Non-pigmented ciliary epithelial cell (primary cell): ENCODE data around the gene PPP2R2B.
A peak's percentile ranks its signal among the peaks of the same experiment; 100 is the strongest.

Experiments used
- DNase-seq: peaks from one replicate; pipeline ENCODE4 v3.0.0-alpha.2; 2010; ENCODE audit warnings: low read depth

The PPP2R2B gene

GRCh38 chr5:146699664-146700418, 178.7 kb downstream of the PPP2R2B start:
- DNase-seq: no peak

- DNase-seq: no peak
Measured at GRCh38 chr5:146699138-146699537, 179.4 kb downstream of the PPP2R2B start.

- no peak for DNase-seq
Measured at GRCh38 chr5:146698651-146699050, 179.9 kb downstream of the PPP2R2B start.

GRCh38 chr5:146697211-146697610, 181.3 kb downstream of the PPP2R2B start:
- no peak for DNase-seq

GRCh38 chr5:146695646-146696045, 182.9 kb downstream of the PPP2R2B start:
- DNase-seq: no peak

GRCh38 chr5:146690880-146691355, 187.6 kb downstream of the PPP2R2B start:
- no peak for DNase-seq

GRCh38 chr5:146687630-146688029, 190.9 kb downstream of the PPP2R2B start:
- no peak for DNase-seq

- DNase-seq: no peak
Measured at GRCh38 chr5:146683861-146684260, 194.7 kb downstream of the PPP2R2B start.

GRCh38 chr5:146682899-146683532, 195.5 kb downstream of the PPP2R2B start:
- no peak for DNase-seq

- DNase-seq: no peak
Measured at GRCh38 chr5:146681585-146682105, 196.9 kb downstream of the PPP2R2B start.

GRCh38 chr5:146680846-146681584, 197.5 kb downstream of the PPP2R2B start:
- DNase-seq: no peak

- DNase-seq: no peak
Measured at GRCh38 chr5:146675636-146676035, 202.9 kb downstream of the PPP2R2B start.

- DNase-seq: no peak
Measured at GRCh38 chr5:146672866-146673265, 205.7 kb downstream of the PPP2R2B start.

- DNase-seq: no peak
Measured at GRCh38 chr5:146671561-146672295, 206.8 kb downstream of the PPP2R2B start.

GRCh38 chr5:146669656-146670055, 208.9 kb downstream of the PPP2R2B start:
- no peak for DNase-seq

- peak; percentile 40 for DNase-seq
Measured at GRCh38 chr5:146667633-146668272, 210.8 kb downstream of the PPP2R2B start.

- no peak for DNase-seq
Measured at GRCh38 chr5:146662229-146662628, 216.3 kb downstream of the PPP2R2B start.

GRCh38 chr5:146660376-146660960, 218.1 kb downstream of the PPP2R2B start:
- DNase-seq: no peak

GRCh38 chr5:146659961-146660360, 218.6 kb downstream of the PPP2R2B start:
- DNase-seq: no peak

GRCh38 chr5:146656703-146657102, 221.9 kb downstream of the PPP2R2B start:
- DNase-seq: no peak

GRCh38 chr5:146653560-146653959, 225.0 kb downstream of the PPP2R2B start:
- no peak for DNase-seq
